Body of pancreas (tissue), 4 donors: Measurements from ENCODE around the gene DENND2A.

Experiments
- CTCF ChIP-seq, 7 experiments: fragments of 450-650 bp in 4 of 7; fragments of 200-600 bp in 3 of 7; sonication (generic) in 3 of 7; IDR thresholded peaks; one replicate each; pipeline ENCODE4 v1.5.1; 2016 to 2019; ENCODE audit warnings: antibody characterized with exemption in 7 of 7
- POLR2A ChIP-seq, 3 donors: fragments of 450-650 bp; IDR thresholded peaks; one replicate each; pipeline ENCODE4 v1.6.1; 2016; ENCODE audit warnings: antibody characterized with exemption in 3 of 3, mild to moderate bottlenecking in 2 of 3

DNA sequence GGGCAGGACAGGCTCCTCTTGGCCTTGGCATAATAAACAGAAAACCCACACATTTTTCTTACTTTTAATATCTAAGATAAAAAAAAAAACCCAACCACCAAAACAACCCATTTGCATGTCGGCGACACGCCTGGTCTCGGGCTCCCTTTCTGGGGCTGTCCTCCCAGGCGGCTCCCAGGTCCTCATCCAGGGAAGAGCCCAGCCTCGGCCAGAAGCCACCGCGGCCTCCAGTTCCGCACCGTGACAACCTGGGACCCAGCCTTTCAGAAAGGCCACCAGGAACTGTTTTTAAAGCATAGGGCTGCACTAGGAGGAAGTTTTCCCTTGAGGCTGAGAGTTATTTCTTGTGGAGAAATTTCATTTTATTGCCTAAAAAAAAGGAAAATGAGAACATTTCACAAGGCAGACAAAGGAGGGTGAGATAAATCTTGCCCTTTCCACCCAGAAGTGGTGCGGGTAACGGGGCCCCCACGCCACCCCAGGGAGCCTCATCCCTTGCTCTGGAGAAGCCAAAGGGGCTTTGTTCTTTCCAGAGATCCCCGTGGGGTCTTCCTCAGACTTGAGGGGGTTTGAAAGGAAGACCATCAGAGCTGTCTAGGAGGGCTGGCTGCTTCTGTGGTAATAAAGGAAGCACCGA is 122.1 kb downstream of the DENND2A start:
- no peak for TF ChIP-seq CTCF (IDR thresholded peaks at IDR 0.05)
- no peak for TF ChIP-seq POLR2A (IDR thresholded peaks at IDR 0.05)
